Gastroesophageal sphincter (tissue), 3 donors: ENCODE results near the gene SPAST.

Experiments used
- EP300 ChIP-seq: sonication (generic); formaldehyde crosslinking; IDR thresholded peaks from one replicate; pipeline ENCODE4 v1.6.1; 2017; ENCODE audit warnings: antibody characterized with exemption, mild to moderate bottlenecking
- POLR2A ChIP-seq, 2 donors: fragments of 450-650 bp; IDR thresholded peaks; one replicate each; pipeline ENCODE4 v1.6.1; 2017; ENCODE audit warnings: antibody characterized with exemption in 2 of 2, mild to moderate bottlenecking in 2 of 2, moderate library complexity in 1 of 2
- POLR2AphosphoS5 ChIP-seq: sonication (generic); formaldehyde crosslinking; IDR thresholded peaks from one replicate; pipeline ENCODE4 v1.6.1; 2017; ENCODE audit warnings: antibody characterized with exemption
- TF ChIP-seq, protein P1 (sequence below), 4 experiments: fragments of 200-600 bp in 2 of 4; fragments of 450-650 bp in 2 of 4; sonication (generic) in 1 of 4; IDR thresholded peaks; one replicate each; pipeline ENCODE4 v1.5.1; 2017 to 2019; ENCODE audit warnings: antibody characterized with exemption in 4 of 4, mild to moderate bottlenecking in 2 of 4, moderate library complexity in 2 of 4

DNA sequence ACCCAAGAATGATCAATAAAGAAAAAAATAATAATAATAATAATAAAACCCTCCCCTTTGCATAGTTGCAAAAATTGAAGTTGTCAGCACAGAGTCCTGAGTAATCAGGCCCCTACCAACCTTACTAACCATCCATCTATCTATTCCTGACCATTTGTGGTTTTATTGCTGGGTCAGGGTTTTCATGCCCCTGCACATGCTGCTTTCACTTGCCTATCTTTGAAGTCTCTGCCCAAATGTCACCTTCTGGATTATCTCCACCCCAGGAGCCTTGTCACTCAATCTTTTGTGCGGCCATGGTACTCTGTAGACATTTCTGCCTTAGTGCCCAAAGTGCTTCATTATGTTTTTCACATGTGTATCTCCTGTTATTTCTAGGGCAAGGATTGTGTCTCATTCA, 137.5 kb downstream of the SPAST start:
- TF ChIP-seq, protein P1, sequence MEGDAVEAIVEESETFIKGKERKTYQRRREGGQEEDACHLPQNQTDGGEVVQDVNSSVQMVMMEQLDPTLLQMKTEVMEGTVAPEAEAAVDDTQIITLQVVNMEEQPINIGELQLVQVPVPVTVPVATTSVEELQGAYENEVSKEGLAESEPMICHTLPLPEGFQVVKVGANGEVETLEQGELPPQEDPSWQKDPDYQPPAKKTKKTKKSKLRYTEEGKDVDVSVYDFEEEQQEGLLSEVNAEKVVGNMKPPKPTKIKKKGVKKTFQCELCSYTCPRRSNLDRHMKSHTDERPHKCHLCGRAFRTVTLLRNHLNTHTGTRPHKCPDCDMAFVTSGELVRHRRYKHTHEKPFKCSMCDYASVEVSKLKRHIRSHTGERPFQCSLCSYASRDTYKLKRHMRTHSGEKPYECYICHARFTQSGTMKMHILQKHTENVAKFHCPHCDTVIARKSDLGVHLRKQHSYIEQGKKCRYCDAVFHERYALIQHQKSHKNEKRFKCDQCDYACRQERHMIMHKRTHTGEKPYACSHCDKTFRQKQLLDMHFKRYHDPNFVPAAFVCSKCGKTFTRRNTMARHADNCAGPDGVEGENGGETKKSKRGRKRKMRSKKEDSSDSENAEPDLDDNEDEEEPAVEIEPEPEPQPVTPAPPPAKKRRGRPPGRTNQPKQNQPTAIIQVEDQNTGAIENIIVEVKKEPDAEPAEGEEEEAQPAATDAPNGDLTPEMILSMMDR (IDR thresholded peaks at IDR 0.05): no peak
- TF ChIP-seq POLR2A (IDR thresholded peaks at IDR 0.05) (no peak), POLR2AphosphoS5 (no peak), EP300 (no peak)
